Fibroblast of mammary gland (primary cell): ENCODE results near the gene ABCF2.

Experiments
- DNase-seq: peaks from one replicate; pipeline ENCODE4 v3.0.0-alpha.2; 2010; ENCODE audit warnings: low read depth
- H3K4me3 ChIP-seq: 2 replicates; pipeline ENCODE4 v1.5.1; 2011; ENCODE audit warnings: low read depth, mild to moderate bottlenecking, low read length, moderate library complexity; ENCODE audit not compliant: control insufficient read depth
- TF ChIP-seq, protein P1 (sequence below): conservative IDR thresholded peaks from 2 replicates; pipeline ENCODE4 v1.5.1; 2011; ENCODE audit warnings: low read depth, low read length, inconsistent platforms; ENCODE audit not compliant: control insufficient read depth, insufficient read depth

Gene ABCF2

DNA sequence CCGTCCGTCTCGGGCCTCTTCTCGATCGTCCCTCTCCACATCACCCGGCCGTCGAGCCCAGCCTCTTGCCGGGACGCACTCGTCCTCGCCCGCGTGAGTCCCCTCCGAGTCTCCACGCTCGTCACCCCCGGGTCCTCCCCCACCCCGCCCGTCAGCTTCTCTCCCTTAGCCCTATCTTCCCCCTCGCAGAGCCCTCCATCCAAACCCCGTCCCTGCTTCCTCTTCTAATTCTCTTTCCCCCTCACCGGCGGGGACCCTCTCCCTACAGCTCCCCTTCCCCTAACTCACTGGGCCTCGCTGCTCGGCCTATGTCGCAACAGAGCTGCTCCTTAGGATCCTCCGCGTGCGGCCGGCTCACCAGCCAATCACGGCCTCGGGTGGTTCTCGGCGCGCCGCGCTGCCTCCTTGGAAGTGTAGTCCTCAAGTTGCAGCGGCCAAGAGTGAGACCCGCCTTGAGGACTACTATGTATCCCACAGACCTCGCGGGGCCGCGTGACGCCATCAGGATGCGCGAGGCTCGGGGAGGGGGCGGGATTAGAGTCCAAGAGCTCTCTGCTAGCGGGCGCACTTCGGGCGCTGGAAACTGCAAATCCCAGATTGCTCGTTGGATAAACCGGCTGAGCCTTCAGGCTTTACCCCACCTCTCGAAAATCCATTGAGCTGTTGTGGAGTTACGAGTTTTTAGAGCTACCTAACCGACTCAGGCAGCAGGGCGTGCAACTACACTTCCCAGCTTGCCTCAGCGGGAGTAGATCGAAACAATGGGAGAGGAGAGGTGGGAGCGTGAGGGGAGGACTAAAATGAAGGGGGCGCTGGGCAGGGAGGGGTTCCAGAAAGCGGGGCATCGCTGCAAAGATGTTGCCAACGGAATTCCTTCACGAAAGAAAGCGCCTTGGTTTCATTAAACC is at the start of gene ABCF2:
TSS of gene ABCF2 (minus strand) at position 331 of the 908 bp plus-strand sequence. CDS start 747 bp downstream, outside the sequence.
- H3K4me3 ChIP-seq: peak within 1 kb of the TSS; percentile 93
- TF ChIP-seq, protein P1, sequence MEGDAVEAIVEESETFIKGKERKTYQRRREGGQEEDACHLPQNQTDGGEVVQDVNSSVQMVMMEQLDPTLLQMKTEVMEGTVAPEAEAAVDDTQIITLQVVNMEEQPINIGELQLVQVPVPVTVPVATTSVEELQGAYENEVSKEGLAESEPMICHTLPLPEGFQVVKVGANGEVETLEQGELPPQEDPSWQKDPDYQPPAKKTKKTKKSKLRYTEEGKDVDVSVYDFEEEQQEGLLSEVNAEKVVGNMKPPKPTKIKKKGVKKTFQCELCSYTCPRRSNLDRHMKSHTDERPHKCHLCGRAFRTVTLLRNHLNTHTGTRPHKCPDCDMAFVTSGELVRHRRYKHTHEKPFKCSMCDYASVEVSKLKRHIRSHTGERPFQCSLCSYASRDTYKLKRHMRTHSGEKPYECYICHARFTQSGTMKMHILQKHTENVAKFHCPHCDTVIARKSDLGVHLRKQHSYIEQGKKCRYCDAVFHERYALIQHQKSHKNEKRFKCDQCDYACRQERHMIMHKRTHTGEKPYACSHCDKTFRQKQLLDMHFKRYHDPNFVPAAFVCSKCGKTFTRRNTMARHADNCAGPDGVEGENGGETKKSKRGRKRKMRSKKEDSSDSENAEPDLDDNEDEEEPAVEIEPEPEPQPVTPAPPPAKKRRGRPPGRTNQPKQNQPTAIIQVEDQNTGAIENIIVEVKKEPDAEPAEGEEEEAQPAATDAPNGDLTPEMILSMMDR: no peak
- DNase-seq: peak; percentile 99

DNA sequence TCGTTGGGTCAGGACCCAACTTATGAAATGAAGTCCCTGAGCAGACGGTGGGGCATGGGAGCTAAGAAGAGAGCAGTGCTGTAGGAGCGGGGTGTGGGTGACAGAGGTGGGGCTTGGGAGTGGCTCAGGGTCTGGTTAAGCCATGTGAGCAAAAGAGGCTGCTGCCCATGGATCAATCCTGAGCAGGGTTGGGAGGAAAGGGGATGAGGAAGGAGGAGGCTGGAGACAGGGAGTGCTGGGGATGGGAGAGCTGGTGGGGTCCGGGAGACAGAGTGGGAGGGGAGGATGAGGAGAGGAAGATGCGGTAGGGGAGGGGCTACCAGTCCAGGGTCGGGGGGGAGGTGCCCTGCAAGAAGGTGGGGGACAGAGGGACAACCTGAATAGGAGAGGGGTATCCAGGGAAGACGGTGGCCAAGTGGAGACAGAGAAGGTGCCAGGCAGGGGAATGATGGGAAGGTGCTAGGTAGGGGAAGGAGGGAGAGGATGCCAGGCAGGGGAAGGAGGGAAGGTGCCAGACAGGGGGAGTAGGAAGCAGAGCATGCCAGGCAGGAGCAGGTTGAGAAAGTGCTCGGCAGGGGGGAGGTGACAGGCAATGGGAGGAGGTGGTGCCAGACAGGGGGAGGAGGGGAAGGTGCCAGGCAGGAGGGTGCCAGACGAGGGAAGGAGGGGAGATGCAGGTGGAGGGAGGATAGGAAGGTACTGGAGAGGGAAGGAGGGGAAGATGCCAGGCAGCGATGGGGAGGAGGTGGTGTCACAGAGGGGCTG is 49.0 kb upstream of the ABCF2 start:
- DNase-seq: no peak
- TF ChIP-seq, protein P1: no peak
- no peak overlapping the region for H3K4me3 ChIP-seq

DNA sequence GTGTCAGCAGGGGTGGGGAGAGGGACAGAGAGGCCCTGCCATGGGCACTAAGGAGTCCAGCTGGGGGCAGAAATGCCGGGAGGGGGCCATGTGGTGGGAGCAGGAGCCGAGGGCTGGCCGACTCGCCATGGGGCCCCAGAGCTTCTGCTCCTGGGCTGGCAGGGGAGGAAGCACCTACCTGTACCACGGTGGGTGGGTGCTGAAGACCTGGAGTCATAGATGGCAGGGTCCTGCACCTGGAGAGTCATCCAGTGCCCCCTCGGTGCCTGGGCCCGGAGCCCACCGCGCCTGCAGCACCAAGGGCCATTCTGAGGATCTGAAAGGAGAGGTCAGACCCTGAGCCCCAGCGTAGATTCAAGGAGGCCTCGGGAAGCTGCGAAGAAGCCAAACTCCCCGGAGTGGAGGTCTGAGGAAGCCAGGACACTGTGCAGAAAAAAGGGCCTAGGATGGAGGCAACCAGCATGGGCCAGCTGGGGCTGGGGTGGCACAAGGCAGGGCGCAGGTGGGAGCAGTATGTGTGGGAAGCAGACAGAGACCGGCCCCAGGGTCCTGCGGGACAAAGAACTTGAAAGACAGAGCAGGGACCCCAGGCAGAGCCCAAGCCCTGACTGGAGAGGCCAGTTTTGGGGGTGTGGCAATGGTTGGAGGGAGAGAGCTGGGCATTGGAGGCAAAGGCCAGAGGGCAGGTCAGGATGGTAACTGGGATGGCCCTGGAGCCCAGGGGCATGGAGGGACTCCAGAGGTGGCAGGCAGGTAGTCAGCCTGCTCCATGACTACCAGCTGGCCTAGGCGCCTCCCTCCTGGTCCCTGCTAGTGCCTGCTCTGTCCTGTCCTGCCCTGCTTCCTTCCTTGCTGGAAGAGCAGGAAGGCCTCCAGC is 48.2 kb upstream of the ABCF2 start:
- DNase-seq: no peak
- TF ChIP-seq, protein P1: no peak
- no peak overlapping the region for H3K4me3 ChIP-seq

DNA sequence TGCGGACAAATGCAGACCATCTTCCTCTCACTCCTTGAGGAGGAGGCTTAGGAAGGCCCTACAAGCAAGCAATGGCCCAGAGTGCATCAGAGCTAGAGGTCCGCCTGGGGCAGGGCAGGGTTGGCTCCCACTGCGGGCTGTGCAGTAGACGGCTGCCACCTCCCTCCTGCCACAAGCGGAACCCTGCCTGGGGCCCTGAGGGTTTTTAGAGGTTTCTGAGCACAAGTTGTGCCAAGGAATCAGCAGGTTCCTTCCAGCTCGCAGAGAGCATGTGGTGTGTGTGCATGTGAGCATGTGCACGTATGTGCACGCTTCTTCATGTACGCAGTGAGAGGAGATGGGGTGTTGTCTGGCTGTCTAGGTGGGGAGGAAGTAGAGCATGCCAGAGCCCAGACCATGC is 47.4 kb upstream of the ABCF2 start:
- DNase-seq: no peak
- TF ChIP-seq, protein P1: no peak
- H3K4me3 ChIP-seq: no peak overlapping the region

DNA sequence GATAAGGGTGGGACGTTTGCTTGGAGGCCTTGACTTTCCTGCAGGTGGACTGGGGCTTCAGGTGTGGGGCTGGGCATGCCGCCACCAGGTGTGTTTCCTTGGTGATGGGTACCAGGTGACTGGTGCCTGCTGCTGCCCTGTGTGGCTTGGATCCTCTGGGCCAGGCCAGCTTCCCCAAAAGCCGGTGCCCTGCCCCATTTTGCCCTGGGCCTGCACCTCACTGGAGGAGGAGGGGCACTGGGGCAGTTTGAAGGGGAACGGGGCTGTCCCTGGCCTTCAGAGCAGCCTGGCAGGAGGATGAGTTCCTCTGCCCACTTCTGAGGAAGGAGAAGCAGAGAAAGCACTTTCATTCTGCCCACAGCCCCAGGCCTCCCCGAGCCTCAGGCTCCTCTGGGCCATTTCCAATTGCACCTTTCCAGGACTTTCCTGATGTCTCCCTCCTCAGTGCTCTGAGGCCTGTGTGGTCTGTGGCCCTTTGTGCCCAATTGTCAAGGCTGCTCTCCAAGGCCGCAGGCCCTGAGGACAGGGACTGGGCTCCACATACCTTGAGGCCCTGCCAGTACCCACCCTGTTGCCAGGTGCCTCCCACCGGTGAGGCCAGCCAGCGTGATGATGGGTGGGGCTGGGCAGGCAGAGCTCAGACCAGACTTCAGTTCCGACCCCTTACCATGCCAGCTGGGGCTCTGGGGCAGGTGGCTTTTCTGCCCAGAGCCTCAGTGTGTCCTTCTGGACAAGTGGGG is 46.8 kb upstream of the ABCF2 start:
- TF ChIP-seq, protein P1: no peak
- no peak for DNase-seq
- no peak overlapping the region for H3K4me3 ChIP-seq
